ENCODE data around the gene RPUSD2.

RPUSD2 gene

GRCh38 chr15:40569129-40569953 is at the start of gene RPUSD2:
Gene RPUSD2, plus strand, starts transcription at chr15:40569299. Its CDS starts 39 bp downstream, at chr15:40569338.
- FAIRE-seq, result no peak
- peak; percentile 94 for DNase-seq (ENCODE audit: low spot score)

GRCh38 chr15:40523611-40524010 is 45.5 kb upstream of the RPUSD2 start:
- DNase-seq (ENCODE audit: low spot score) (no peak), FAIRE-seq (no peak)

DNA sequence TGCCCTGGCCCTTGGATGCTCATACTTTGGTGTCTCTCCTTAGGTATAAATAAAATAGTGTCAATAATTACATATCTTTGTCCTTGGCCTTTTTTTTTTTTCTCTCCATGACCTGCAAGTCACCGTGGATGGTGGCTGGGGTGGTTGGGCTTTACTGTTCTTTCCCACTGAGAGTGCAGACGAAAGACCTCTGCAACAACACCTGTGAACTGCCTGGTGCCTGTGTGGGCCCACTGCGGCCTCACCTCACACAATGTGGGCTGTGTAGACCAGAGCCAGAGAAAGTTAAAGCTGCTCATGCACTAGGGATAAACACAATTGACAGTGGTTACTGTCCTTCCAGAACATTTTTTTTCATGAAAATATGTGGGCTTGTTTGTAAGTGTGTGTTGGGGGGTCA is 43.2 kb upstream of the RPUSD2 start:
- no peak for FAIRE-seq

DNA sequence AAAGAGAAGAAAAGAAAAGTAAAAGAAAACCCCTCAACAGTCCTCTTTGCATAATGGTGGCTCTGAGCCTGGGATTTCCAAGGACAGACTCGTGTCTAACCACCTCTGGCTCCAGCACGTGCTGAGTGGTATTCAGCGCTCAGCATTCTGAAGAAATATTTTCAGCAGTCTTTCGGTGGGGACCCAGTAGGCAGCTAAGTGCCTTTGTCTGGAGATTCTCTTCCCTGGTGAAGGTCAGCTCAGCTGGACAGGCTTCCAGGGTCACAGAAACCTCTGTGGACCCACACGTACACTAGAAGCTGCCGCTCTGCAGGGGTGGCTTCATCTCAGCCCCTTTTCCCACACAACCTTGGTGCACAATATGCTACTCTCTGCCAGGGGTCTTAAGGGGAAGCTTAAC is 40.3 kb upstream of the RPUSD2 start:
- no peak for FAIRE-seq

More for the DNA sequence above, 43.2 kb upstream of the RPUSD2 start:
- DNase-seq (ENCODE audit: low spot score), result no peak

GRCh38 chr15:40533763-40534364 is 35.2 kb upstream of the RPUSD2 start:
- FAIRE-seq (no peak), DNase-seq (ENCODE audit: low spot score) (no peak)

More for the DNA sequence above, 40.3 kb upstream of the RPUSD2 start:
- no peak for DNase-seq (ENCODE audit: low spot score)

DNA sequence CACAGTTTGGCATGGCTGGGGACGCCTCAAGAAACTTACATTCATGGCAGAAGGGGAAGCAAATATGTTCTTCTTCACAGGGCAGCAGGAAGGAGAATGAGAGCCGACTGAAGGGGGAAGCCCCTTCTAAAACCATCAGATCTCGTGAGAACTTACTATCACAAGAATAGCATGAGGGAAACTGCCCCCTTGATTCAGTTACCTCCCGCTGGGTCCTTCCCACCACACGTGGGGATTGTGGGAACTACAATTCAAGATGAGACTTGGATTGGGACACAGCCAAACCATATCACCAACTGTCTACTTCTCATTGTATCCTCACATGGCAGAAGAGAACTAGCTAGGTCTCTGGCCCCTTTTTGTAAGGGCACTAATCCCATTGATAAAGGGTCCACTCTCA is 34.7 kb upstream of the RPUSD2 start:
- FAIRE-seq, result no peak

GRCh38 chr15:40536501-40536900 is 32.6 kb upstream of the RPUSD2 start:
- DNase-seq (ENCODE audit: low spot score) (no peak), FAIRE-seq (peak; percentile 77)

More for the DNA sequence above, 34.7 kb upstream of the RPUSD2 start:
- DNase-seq (ENCODE audit: low spot score), result no peak

GRCh38 chr15:40538976-40539375 is 30.1 kb upstream of the RPUSD2 start:
- no peak for FAIRE-seq
- no peak for DNase-seq (ENCODE audit: low spot score)

GRCh38 chr15:40543082-40543481 is 26.0 kb upstream of the RPUSD2 start:
- no peak for FAIRE-seq
- DNase-seq (ENCODE audit: low spot score), result no peak

GRCh38 chr15:40543631-40544294 is 25.3 kb upstream of the RPUSD2 start:
- FAIRE-seq, result no peak
- no peak for DNase-seq (ENCODE audit: low spot score)

DNA sequence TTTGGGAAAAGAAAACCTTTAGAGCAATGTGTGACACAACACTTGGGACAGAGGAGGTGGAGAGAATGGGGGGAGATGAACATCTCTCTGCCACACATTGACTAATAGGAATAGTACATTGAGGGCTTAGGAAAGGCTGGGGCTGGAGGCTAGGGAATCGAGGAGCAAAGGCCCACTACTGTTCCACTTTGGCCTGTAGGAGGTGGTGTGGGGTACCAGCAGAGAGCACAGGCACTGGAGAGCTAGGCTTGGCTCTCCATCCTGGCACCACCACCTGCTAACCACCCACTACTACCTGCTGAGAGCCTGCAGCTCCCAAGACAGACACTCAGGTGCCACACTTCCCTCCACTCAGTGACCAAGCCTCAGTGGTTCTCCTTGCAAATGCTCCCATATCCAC is 23.6 kb upstream of the RPUSD2 start:
- DNase-seq (ENCODE audit: low spot score) (no peak), FAIRE-seq (no peak)

DNA sequence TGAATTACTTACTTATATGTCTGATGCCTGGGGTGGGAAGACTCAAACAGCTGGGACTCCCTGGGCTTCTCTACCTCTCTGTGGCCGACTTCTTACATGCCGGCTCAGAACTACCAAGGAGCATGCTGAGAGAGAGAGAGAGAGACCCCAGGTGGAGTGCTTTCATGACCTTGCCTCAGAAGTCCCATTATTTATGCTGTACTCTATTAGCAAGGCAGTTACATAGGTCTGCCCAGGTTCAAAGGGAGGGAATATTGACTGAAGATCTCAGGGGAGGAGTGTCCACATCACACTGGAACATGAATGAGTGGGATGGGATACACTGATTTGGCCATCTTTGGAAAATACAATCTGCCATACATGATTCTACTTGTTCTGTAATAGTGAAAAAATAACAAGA is 20.5 kb upstream of the RPUSD2 start:
- DNase-seq (ENCODE audit: low spot score), result no peak
- no peak for FAIRE-seq

DNA sequence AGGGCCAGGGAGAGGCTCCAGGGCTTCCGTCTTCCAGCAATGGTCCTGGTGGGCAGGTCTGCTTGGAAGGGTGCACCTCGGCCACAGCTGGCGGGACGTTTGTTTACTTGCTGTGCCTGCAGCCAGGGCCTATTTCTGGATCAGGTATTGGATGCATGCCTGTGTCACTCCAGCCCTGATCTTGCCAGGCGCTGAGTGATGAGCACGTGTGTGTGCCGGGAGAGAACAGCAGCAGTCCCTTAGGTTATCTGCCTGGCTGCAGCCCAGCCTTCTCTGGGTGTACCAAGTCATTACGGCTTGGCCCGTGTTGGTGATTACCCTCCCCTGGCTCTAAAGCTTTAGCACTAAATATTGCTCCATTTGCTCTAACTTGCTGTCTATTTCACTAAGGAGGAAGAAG is 19.2 kb upstream of the RPUSD2 start:
- DNase-seq (ENCODE audit: low spot score) (no peak), FAIRE-seq (no peak)

DNA sequence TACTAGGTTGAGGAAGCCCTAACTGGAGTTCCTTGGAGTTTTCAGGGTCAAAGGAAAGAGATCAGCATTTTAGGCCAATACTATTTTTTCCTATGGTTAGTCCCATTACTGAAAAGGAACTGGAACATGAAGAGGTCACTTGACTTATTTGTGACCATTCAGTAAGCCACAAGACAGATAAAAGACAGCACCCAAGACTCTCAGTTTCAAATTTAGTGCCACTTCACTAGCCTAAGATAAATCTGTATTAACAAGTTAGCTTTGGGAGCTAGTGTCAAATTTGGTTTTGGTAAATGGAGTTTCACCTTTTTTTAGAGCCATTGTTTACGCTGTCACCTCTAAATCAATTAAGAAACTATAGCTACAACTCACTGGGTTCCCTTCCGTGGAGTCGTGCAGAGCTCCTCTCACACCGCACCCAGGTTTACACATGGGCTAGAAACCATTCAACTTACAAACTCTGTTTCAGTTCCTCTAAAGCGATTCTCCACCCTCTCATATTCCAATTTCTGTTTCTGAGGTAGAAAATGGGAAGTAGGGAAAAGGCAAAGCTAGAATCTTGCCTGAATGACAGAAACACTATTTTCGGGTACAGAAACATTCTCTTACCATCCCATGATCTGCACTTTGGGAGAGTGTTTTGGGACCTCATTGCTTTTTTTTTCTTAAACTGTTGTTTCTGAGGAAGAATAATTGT is 18.6 kb upstream of the RPUSD2 start:
- DNase-seq (ENCODE audit: low spot score) (no peak), FAIRE-seq (no peak)

DNA sequence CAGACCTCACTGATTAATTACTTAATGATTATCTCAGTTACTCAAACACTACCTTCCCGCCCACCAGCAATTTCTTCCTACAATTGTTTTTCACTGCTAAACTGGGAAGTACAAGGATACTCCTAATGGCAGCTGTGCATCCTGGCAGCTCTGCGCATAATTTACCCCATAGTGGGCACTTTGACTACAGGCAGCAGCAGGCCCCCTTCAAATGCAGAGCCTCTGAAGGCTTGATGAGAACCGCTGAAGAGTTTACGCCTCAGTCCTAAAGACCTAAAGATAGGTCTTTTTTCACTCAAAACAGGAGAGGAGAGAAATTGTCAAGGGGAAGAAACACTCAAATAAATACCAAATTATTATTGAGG is 15.0 kb upstream of the RPUSD2 start:
- DNase-seq (ENCODE audit: low spot score) (no peak), FAIRE-seq (no peak)

DNA sequence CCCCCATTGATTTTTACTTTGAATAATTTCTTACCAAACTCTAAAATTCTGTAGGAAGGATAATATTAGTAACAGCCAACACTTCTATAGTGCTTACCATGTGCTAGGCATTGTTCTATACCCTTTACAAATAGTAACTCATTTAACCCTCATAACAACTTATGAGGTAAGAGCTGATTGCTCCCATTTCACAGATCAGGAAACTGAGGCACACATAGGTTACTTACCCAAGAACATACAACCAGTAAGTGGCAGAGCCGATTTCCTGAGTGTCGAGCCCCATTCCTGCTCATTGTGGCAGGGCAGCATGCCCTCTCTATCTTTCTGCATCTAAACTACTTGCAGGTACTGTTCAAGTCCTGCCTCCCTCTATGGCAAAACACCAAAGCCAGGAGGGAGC is 13.2 kb upstream of the RPUSD2 start:
- DNase-seq (ENCODE audit: low spot score) (no peak), FAIRE-seq (no peak)

DNA sequence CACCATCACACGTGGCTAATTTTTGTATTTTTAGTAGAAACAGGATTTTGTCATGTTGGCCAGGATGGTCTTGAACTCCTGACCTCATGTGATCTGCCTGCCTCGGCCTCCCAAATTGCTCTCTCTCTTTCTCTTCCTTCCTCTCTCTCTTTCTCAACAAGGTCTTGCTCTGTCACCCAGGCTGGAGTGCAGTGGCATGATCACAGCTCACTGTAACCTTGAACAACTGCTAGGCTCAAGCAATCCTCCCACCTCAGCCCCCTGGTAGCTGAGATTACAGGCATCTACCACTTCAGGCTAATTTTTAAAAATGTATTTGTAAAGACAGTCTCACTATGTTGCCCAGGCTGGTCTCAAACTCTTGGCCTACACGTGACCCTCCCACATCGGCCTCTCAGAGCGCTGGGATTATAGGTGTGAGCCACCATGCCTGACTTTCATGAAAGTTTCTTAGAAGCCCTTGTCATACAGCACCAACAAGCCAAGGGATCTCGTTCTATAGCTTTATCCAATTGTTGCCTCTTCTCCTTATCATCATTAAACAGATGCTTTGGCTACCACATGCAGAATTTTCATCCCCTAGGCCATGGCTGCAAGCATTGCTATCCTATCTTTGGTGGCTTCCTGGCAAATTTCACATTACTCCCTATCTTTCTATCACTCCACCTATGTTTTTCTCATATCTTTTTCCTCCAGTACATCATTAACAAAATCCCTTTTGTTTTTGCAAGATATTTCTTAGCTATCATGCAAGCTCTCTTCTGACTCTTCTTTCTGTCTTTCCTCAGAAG is 10.0 kb upstream of the RPUSD2 start:
- FAIRE-seq, result no peak
- DNase-seq (ENCODE audit: low spot score), result no peak

- FAIRE-seq (no peak), DNase-seq (ENCODE audit: low spot score) (no peak)
Observed at GRCh38 chr15:40562691-40563090, 6.4 kb upstream of the RPUSD2 start.

DNA sequence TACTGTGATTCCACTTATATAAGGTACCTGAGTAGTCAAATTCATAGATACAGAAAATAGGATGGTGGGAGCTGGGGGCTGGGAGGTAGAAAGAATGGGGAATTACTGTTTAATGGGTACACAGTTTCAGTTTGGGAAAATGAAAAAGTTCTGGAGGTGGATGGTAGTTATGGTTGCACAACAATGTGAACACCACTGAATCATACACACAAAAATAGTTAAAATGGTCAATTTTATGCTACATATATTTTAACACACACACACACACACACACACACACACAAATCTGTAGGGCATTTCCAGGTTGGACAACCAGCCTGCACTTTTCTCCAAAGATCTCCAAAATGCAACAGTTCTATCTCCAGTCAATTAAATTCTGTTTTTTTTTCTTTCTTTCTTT is 5.7 kb upstream of the RPUSD2 start:
- DNase-seq (ENCODE audit: low spot score), result no peak
- no peak for FAIRE-seq

GRCh38 chr15:40564591-40565332 is 4.3 kb upstream of the RPUSD2 start, which contains the start of gene CCDC32:
Gene CCDC32, minus strand, starts transcription at chr15:40565042. Its CDS starts 2,027 bp downstream, at chr15:40563015.
- FAIRE-seq (peak; percentile 74), DNase-seq (ENCODE audit: low spot score) (peak; percentile 99)
